Skin epidermis (tissue), 12 donors: ENCODE measurements around the gene SHISA5.
"Not testable (repeated sequence)": the region's sequence is repeated elsewhere in the genome, so short reads cannot be mapped to it uniquely, and the experiment has no call there.

Source experiments
- H3K27ac ChIP-seq, 21 experiments: fragments of 200-600 bp; sonication (generic) in 11 of 21; one replicate each; pipeline ENCODE4 v1.5.0; 2020; ENCODE audit warnings: mild to moderate bottlenecking in 3 of 21, inconsistent platforms in 2 of 21, moderate library complexity in 2 of 21
- H3K4me3 ChIP-seq, 7 experiments: fragments of 200-600 bp; sonication (generic) in 2 of 7; one replicate each; pipeline ENCODE4 v1.5.0; 2020; ENCODE audit warnings: inconsistent platforms in 2 of 7, mild to moderate bottlenecking in 2 of 7, moderate library complexity in 1 of 7

Gene SHISA5

GRCh38 chr3:48465531-48466378 lies 38.2 kb downstream of the SHISA5 start:
- Histone ChIP-seq H3K27ac (peak overlapping the region; percentile 85 to 100 (median 98)), H3K4me3 (peak overlapping the region; percentile 45 to 60 (median 52))

- Histone ChIP-seq H3K4me3 (no peak overlapping the region), H3K27ac (peak overlapping the region in 20 of 21 experiments; percentile 90 to 100 (median 98))
These were observed 38.8 kb downstream of the SHISA5 start for GRCh38 chr3:48465237-48465530.

GRCh38 chr3:48464713-48465221 lies 39.2 kb downstream of the SHISA5 start:
- peak overlapping the region in 19 of 21 experiments; percentile 90 to 100 (median 99) for H3K27ac ChIP-seq
- H3K4me3 ChIP-seq, result no peak overlapping the region

- Histone ChIP-seq H3K4me3 (no peak overlapping the region), H3K27ac (peak overlapping the region in 4 of 21 experiments; percentile 15 to 98 (median 29))
These were observed 40.3 kb downstream of the SHISA5 start for GRCh38 chr3:48463703-48464102.

GRCh38 chr3:48461767-48462166 lies 42.2 kb downstream of the SHISA5 start:
- H3K27ac ChIP-seq, H3K4me3 ChIP-seq: not testable (repeated sequence)

- Histone ChIP-seq H3K27ac (no peak overlapping the region), H3K4me3 (no peak overlapping the region)
These were observed 43.5 kb downstream of the SHISA5 start for GRCh38 chr3:48460517-48460902.

- Histone ChIP-seq H3K27ac (no peak overlapping the region), H3K4me3 (no peak overlapping the region)
These were observed 44.0 kb downstream of the SHISA5 start for GRCh38 chr3:48459773-48460516.

- Histone ChIP-seq H3K4me3 (no peak overlapping the region), H3K27ac (no peak overlapping the region)
These were observed 44.6 kb downstream of the SHISA5 start for GRCh38 chr3:48459331-48459730.

- no peak overlapping the region for H3K4me3 ChIP-seq
- no peak overlapping the region for H3K27ac ChIP-seq
These were observed 47.5 kb downstream of the SHISA5 start for GRCh38 chr3:48456456-48456855.

- Histone ChIP-seq H3K27ac (no peak overlapping the region), H3K4me3 (no peak overlapping the region)
These were observed 52.7 kb downstream of the SHISA5 start for GRCh38 chr3:48451270-48451669.

GRCh38 chr3:48446425-48447193 lies 57.4 kb downstream of the SHISA5 start, which contains the start of gene ATRIP:
ATRIP (plus strand) TSS chr3:48446737; CDS start chr3:48446846, 109 bp downstream.
- Histone ChIP-seq H3K27ac (peak within 1 kb of the TSS; percentile 49 to 98 (median 89)), H3K4me3 (peak within 1 kb of the TSS; percentile 58 to 93 (median 79))

GRCh38 chr3:48446043-48446424 lies 57.9 kb downstream of the SHISA5 start:
- Histone ChIP-seq H3K27ac (peak overlapping the region in 20 of 21 experiments; percentile 49 to 98 (median 89)), H3K4me3 (peak overlapping the region; percentile 58 to 93 (median 79))

GRCh38 chr3:48445277-48445882 lies 58.6 kb downstream of the SHISA5 start:
- Histone ChIP-seq H3K4me3 (no peak overlapping the region), H3K27ac (peak overlapping the region in 2 of 21 experiments; percentile 92 to 98)

GRCh38 chr3:48441940-48442339 lies 62.0 kb downstream of the SHISA5 start:
- H3K4me3 ChIP-seq, result peak overlapping the region in 1 of 7 experiments; percentile 88
- peak overlapping the region in 1 of 21 experiments; percentile 88 for H3K27ac ChIP-seq

- Histone ChIP-seq H3K4me3 (peak overlapping the region; percentile 74 to 89 (median 80)), H3K27ac (peak overlapping the region; percentile 88 to 97 (median 93))
These were observed 63.4 kb downstream of the SHISA5 start for GRCh38 chr3:48440590-48440958.

GRCh38 chr3:48439820-48440589 lies 64.0 kb downstream of the SHISA5 start, which contains the start of the genes CCDC51 and TMA7:
CCDC51 (minus strand) TSS chr3:48440119; CDS start chr3:48435128, 4,991 bp downstream.
TMA7 (plus strand) TSS chr3:48440257; CDS start chr3:48440297, 40 bp downstream.
- H3K4me3 ChIP-seq, result peak within 1 kb of the TSS; percentile 74 to 89 (median 80)
- peak within 1 kb of the TSS; percentile 88 to 97 (median 93) for H3K27ac ChIP-seq

- H3K4me3 ChIP-seq, result no peak overlapping the region
- H3K27ac ChIP-seq, result no peak overlapping the region
These were observed 66.2 kb downstream of the SHISA5 start for GRCh38 chr3:48437812-48438211.

GRCh38 chr3:48436855-48437254 lies 67.1 kb downstream of the SHISA5 start:
- Histone ChIP-seq H3K4me3 (no peak overlapping the region), H3K27ac (peak overlapping the region in 3 of 21 experiments; percentile 25 to 45 (median 38))

GRCh38 chr3:48436477-48436787 lies 67.5 kb downstream of the SHISA5 start:
- no peak overlapping the region for H3K4me3 ChIP-seq
- H3K27ac ChIP-seq, result peak overlapping the region in 4 of 21 experiments; percentile 11 to 45 (median 32)
